HCT116 (cell line): Measurements from ENCODE around the gene VWA5B1. TPM values are rescaled to one million over a fixed set of nuclear protein-coding genes. Genes with fewer than 3 reads are reported as not detected.

Experiments
- ATAC-seq: fragments of 200-7000 bp; cut with Tn5 transposase; 2 replicates; pipeline ENCODE4 v1.9.1; 2020; ENCODE audit warnings: mild to moderate bottlenecking, moderate library complexity
- BruUV-seq: library from RNA; stranded (reverse); fragments of 400-500 nt; replicated peaks from 2 replicates; lab custom pipeline; 2021; lab: Mats Ljungman, UMichigan
- CTCF ChIA-PET: fragments of 300-600 bp; sonication (Branson Sonifier 250); formaldehyde crosslinking; loops from one replicate; lab custom pipeline; 2021; ENCODE audit warnings: antibody characterized with exemption; lab: Charles Lee
- POLR2A ChIA-PET: fragments of 300-600, 350-600 bp; sonication (Branson Sonifier 250); formaldehyde crosslinking; loops from one replicate; lab custom pipeline; 2021; ENCODE audit warnings: antibody characterized with exemption; lab: Charles Lee
- RAD21 ChIA-PET, 2 experiments: fragments of 300-600 bp; sonication (Branson Sonifier 250); formaldehyde crosslinking; loops; one replicate each; lab custom pipeline; 2023; ENCODE audit warnings: low total read pairs in 2 of 2; ENCODE audit not compliant: uncharacterized antibody in 2 of 2, unreplicated experiment in 2 of 2, low non-redundant PET in 1 of 2; lab: Charles Lee
- DNase-seq: peaks from one replicate; pipeline ENCODE4 v3.0.0-alpha.2; 2010; ENCODE audit warnings: low read depth, low spot score
- H2AFZ ChIP-seq: fragments of 200-600 bp; shearing (Covaris generic), sonication (generic); 2 replicates; pipeline ENCODE4 v1.6.1; 2017; ENCODE audit warnings: low read depth, mixed run types, mixed read lengths, antibody characterized with exemption, low read length; ENCODE audit not compliant: poor library complexity, severe bottlenecking
- H3K27ac ChIP-seq: 2 replicates; pipeline ENCODE4 v1.5.1; 2012; ENCODE audit warnings: low read depth, low read length
- H3K27me3 ChIP-seq: fragments of 200-600 bp; sonication (generic); 2 replicates; pipeline ENCODE4 v1.6.1; 2016; ENCODE audit warnings: mixed run types, low read length, mixed read lengths; ENCODE audit not compliant: insufficient read depth
- H3K36me3 ChIP-seq, 2 experiments: fragments of 200-500 bp in 1 of 2; fragments of 200-600 bp in 1 of 2; sonication (Bioruptor generic) in 1 of 2; sonication (generic) in 1 of 2; 2 replicates each; pipeline versions ENCODE4 v1.5.1 to v1.6.1; 2014 to 2016; ENCODE audit warnings: low read length in 2 of 2, inconsistent platforms in 1 of 2, mixed read lengths in 1 of 2, mixed run types in 1 of 2; ENCODE audit not compliant: insufficient read depth in 2 of 2, control insufficient read depth in 1 of 2
- H3K4me1 ChIP-seq, 2 experiments: fragments of 200-600 bp in 1 of 2; sonication (generic) in 1 of 2; 2 replicates each; pipeline versions ENCODE4 v1.5.1 to v1.6.1; 2012 to 2017; ENCODE audit warnings: low read length in 2 of 2, inconsistent platforms in 1 of 2, mild to moderate bottlenecking in 1 of 2, mixed read lengths in 1 of 2, mixed run types in 1 of 2, moderate library complexity in 1 of 2; ENCODE audit not compliant: insufficient read depth in 2 of 2, control insufficient read depth in 1 of 2
- H3K4me2 ChIP-seq: fragments of 200-600 bp; sonication (generic); 2 replicates; pipeline ENCODE4 v1.6.1; 2017; ENCODE audit warnings: mixed run types, low read length, mixed read lengths
- H3K4me3 ChIP-seq, 2 experiments: fragments of 200-600 bp in 1 of 2; sonication (generic) in 1 of 2; replicated peaks in 1 of 2; 2 replicates each; pipeline ENCODE4 v1.5.1; 2011 to 2016; ENCODE audit warnings: low read length in 2 of 2, control low read depth in 1 of 2, low read depth in 1 of 2, mild to moderate bottlenecking in 1 of 2, mixed read lengths in 1 of 2, mixed run types in 1 of 2
- H3K79me2 ChIP-seq: fragments of 200-600 bp; sonication (generic); 2 replicates; pipeline ENCODE4 v1.6.1; 2017; ENCODE audit warnings: mild to moderate bottlenecking, mixed run types, low read length, moderate library complexity, mixed read lengths; ENCODE audit not compliant: insufficient read depth
- H3K9ac ChIP-seq: fragments of 200-600 bp; sonication (generic); 2 replicates; pipeline ENCODE4 v1.6.1; 2016; ENCODE audit warnings: low read length, mixed read lengths
- H3K9me2 ChIP-seq: fragments of 200-600 bp; sonication (generic), shearing (Covaris generic); 2 replicates; pipeline ENCODE4 v1.6.1; 2017; ENCODE audit warnings: mixed run types, mild to moderate bottlenecking, moderate library complexity; ENCODE audit not compliant: insufficient read depth
- H3K9me3 ChIP-seq, 2 experiments: fragments of 200-500 bp in 1 of 2; fragments of 200-600 bp in 1 of 2; sonication (Bioruptor generic) in 1 of 2; sonication (generic) in 1 of 2; 2 replicates each; pipeline ENCODE4 v1.6.1; 2014 to 2017; ENCODE audit warnings: low read length in 2 of 2, mixed read lengths in 2 of 2, inconsistent platforms in 1 of 2, low read depth in 1 of 2, mild to moderate bottlenecking in 1 of 2, mixed run types in 1 of 2, moderate library complexity in 1 of 2; ENCODE audit not compliant: control insufficient read depth in 1 of 2, insufficient read depth in 1 of 2
- H4K20me1 ChIP-seq: fragments of 200-600 bp; sonication (generic), shearing (Covaris generic); 2 replicates; pipeline ENCODE4 v1.6.1; 2017; ENCODE audit warnings: mixed run types, mild to moderate bottlenecking, moderate library complexity; ENCODE audit not compliant: insufficient read depth
- FOSL1 ChIP-seq: IDR thresholded peaks from 2 replicates; pipeline ENCODE4 v1.6.1; 2012; ENCODE audit warnings: low read depth
- POLR2AphosphoS5 ChIP-seq: IDR thresholded peaks from 2 replicates; pipeline ENCODE4 v1.6.1; 2011; ENCODE audit warnings: mild to moderate bottlenecking, low read depth, low read length, moderate library complexity
- SIN3A ChIP-seq: IDR thresholded peaks from 2 replicates; pipeline ENCODE4 v1.6.1; 2012; ENCODE audit warnings: low read depth
- SRF ChIP-seq: IDR thresholded peaks from 2 replicates; pipeline ENCODE4 v1.6.1; 2012; ENCODE audit warnings: low read depth
- TCF7L2 ChIP-seq: IDR thresholded peaks from 2 replicates; pipeline ENCODE4 v1.7.0; 2011; ENCODE audit warnings: borderline replicate concordance, inconsistent platforms; ENCODE audit not compliant: insufficient read depth, insufficient read length; ENCODE audit errors: extremely low read depth
- YY1 ChIP-seq: IDR thresholded peaks from 2 replicates; pipeline ENCODE4 v1.6.1; 2011; ENCODE audit warnings: low read length, low read depth, moderate library complexity, mild to moderate bottlenecking; ENCODE audit not compliant: insufficient replicate concordance; ENCODE audit errors: extremely low read depth
- ZFX ChIP-seq: fragments of 450-650 bp; IDR thresholded peaks from 2 replicates; pipeline ENCODE4 v1.6.1; 2017
- ZNF274 ChIP-seq: fragments of 200-500 bp; sonication (Bioruptor generic); IDR thresholded peaks from 2 replicates; pipeline ENCODE4 v1.6.1; 2014; ENCODE audit warnings: mild to moderate bottlenecking, low read depth, low read length, inconsistent platforms
- intact Hi-C: fragments of 100-400 bp; cut with micrococcal nuclease; formaldehyde crosslinking; loops from 2 replicates; pipeline ENCODE4 v1.10.0; 2022
- total RNA-seq: library from RNA; stranded (reverse); gene quantifications from one replicate; pipeline ENCODE4 v1.2.1, GENCODE V29; 2021; ENCODE audit not compliant: unreplicated experiment
- TF ChIP-seq, protein P1 (sequence below): IDR thresholded peaks from 2 replicates; pipeline ENCODE4 v1.6.1; 2012; ENCODE audit warnings: low read depth
- TF ChIP-seq, protein P2 (sequence below): IDR thresholded peaks from 2 replicates; pipeline ENCODE4 v1.6.1; 2012

The VWA5B1 gene
- total RNA-seq, 1 experiment from 2014 or later, result not detected

DNA sequence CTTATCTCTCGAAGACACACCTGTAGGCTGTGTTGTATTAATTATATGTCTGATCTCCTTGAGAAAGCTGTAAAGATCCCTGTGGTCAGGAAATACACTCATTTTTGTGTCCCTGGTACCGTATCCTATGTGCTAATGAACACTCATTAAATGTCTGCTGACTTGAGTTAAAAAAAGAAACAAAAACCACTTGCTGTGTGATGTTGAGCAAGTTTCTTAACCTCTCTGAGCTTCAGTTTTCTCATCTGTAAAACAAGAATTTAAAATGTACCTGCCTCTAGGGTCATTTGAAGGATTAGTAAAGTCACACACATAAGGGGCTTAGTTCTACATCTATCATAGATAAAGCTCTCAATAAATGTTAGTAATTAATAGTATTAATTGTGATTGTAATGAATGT is 91.3 kb downstream of the VWA5B1 start:
- Histone ChIP-seq H3K4me3 (no peak overlapping the region), H3K4me2 (no peak overlapping the region), H3K79me2 (no peaks in the 10 kb centered on the region), H3K36me3 (no peaks in the 10 kb centered on the region), H3K9me3 (no peaks in the 10 kb centered on the region), H2AFZ (no peak overlapping the region), H3K27ac (no peak overlapping the region), H3K9ac (no peak overlapping the region), H4K20me1 (no peaks in the 10 kb centered on the region), H3K27me3 (peaks cover 10% of the 10 kb centered on the region; the same call in 1 of the 2 replicates), H3K4me1 (peaks cover 4 to 16% of the 10 kb centered on the region in 2 experiments; a peak in 3 of 4 replicates), H3K9me2 (no peaks in the 10 kb centered on the region)
- TF ChIP-seq FOSL1 (no peak), TCF7L2 (no peak), ZNF274 (no peak), POLR2AphosphoS5 (no peak), YY1 (no peak), ZFX (no peak), SRF (no peak), SIN3A (no peak)
- TF ChIP-seq, protein P1, sequence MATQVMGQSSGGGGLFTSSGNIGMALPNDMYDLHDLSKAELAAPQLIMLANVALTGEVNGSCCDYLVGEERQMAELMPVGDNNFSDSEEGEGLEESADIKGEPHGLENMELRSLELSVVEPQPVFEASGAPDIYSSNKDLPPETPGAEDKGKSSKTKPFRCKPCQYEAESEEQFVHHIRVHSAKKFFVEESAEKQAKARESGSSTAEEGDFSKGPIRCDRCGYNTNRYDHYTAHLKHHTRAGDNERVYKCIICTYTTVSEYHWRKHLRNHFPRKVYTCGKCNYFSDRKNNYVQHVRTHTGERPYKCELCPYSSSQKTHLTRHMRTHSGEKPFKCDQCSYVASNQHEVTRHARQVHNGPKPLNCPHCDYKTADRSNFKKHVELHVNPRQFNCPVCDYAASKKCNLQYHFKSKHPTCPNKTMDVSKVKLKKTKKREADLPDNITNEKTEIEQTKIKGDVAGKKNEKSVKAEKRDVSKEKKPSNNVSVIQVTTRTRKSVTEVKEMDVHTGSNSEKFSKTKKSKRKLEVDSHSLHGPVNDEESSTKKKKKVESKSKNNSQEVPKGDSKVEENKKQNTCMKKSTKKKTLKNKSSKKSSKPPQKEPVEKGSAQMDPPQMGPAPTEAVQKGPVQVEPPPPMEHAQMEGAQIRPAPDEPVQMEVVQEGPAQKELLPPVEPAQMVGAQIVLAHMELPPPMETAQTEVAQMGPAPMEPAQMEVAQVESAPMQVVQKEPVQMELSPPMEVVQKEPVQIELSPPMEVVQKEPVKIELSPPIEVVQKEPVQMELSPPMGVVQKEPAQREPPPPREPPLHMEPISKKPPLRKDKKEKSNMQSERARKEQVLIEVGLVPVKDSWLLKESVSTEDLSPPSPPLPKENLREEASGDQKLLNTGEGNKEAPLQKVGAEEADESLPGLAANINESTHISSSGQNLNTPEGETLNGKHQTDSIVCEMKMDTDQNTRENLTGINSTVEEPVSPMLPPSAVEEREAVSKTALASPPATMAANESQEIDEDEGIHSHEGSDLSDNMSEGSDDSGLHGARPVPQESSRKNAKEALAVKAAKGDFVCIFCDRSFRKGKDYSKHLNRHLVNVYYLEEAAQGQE, result no peak
- TF ChIP-seq, protein P2, sequence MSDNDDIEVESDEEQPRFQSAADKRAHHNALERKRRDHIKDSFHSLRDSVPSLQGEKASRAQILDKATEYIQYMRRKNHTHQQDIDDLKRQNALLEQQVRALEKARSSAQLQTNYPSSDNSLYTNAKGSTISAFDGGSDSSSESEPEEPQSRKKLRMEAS, result no peak
- ChIA-PET CTCF (interaction anchor here (3.2 kb wide), 1 partner anchor 20 kb away, joined by 14 read pairs; no protein-coding TSS in a partner anchor), RAD21 (no interaction called here), POLR2A (no interaction called here)
- BruUV-seq, result no TSS peak
- no peak for ATAC-seq
- DNase-seq, result no peak
- intact Hi-C loops, result no loop called here
